K562 (cell line): ENCODE results near the gene ZNF689. TPM values are rescaled to one million over a fixed set of nuclear protein-coding genes. Genes with fewer than 3 reads are reported as not detected.

Experiments
- BRF1 ChIP-seq: IDR thresholded peaks from 3 replicates; pipeline ENCODE4 v1.6.1; 2011; ENCODE audit warnings: borderline replicate concordance, mild to moderate bottlenecking; ENCODE audit not compliant: insufficient read length; ENCODE audit errors: extremely low read depth
- DDX20 ChIP-seq: fragments of 450-650 bp; IDR thresholded peaks from 2 replicates; pipeline ENCODE4 v1.6.1; 2016; ENCODE audit warnings: missing genetic modification characterization, low read depth, mild to moderate bottlenecking, missing compliant biosample characterization, moderate library complexity
- KAT8 ChIP-seq: fragments of 450-650 bp; IDR thresholded peaks from 2 replicates; pipeline ENCODE4 v1.6.1; 2016; ENCODE audit warnings: low read depth, mild to moderate bottlenecking
- NEUROD1 ChIP-seq: fragments of 150-350 bp; IDR thresholded peaks from 2 replicates; pipeline ENCODE4 v1.6.1; 2014; ENCODE audit warnings: borderline replicate concordance, low read length, low read depth; ENCODE audit not compliant: partially characterized antibody
- NR2C1 ChIP-seq, 2 experiments: fragments of 450-650 bp; IDR thresholded peaks; 2 replicates each; pipeline ENCODE4 v1.6.1; 2017; ENCODE audit warnings: mild to moderate bottlenecking in 2 of 2, antibody characterized with exemption in 1 of 2, inconsistent platforms in 1 of 2, missing compliant biosample characterization in 1 of 2, missing genetic modification characterization in 1 of 2
- RBM25 ChIP-seq: fragments of 200-400 bp; formaldehyde crosslinking; IDR thresholded peaks from 2 replicates; pipeline ENCODE4 v1.6.1; 2018; ENCODE audit warnings: low read length, low read depth, moderate library complexity; ENCODE audit not compliant: severe bottlenecking
- SMC3 ChIP-seq: conservative IDR thresholded peaks from 2 replicates; pipeline ENCODE4 v1.6.1; 2011; ENCODE audit warnings: low read depth, low read length, improper control_type of control experiment; ENCODE audit not compliant: insufficient read depth
- YY1 ChIP-seq, 3 experiments: IDR thresholded peaks; 2 replicates each; pipeline ENCODE4 v1.6.1; 2011; ENCODE audit warnings: low read length in 2 of 3, mild to moderate bottlenecking in 2 of 3, moderate library complexity in 2 of 3, borderline replicate concordance in 1 of 3, control low read depth in 1 of 3, low read depth in 1 of 3; ENCODE audit not compliant: insufficient read depth in 3 of 3, insufficient replicate concordance in 2 of 3, control insufficient read depth in 1 of 3, insufficient read length in 1 of 3; ENCODE audit errors: extremely low read depth in 1 of 3
- ZNF23 ChIP-seq: fragments of 250-450 bp; sonication (Bioruptor Pico); IDR thresholded peaks from 2 replicates; pipeline ENCODE4 v1.4.0; 2020; ENCODE audit warnings: mild to moderate bottlenecking
- ZNF398 ChIP-seq: fragments of 250-450 bp; sonication (Bioruptor Pico); IDR thresholded peaks from 2 replicates; pipeline ENCODE4 v1.8.0; 2021; ENCODE audit warnings: moderate library complexity, mild to moderate bottlenecking, inconsistent platforms
- polyA plus RNA-seq, 8 experiments: library from polyadenylated mRNA; depleted of rRNA in 4 of 8; stranded (reverse) in 5 of 8; unstranded in 3 of 8; fragments of >200 nt; fragmentation: Nextera tagmentation in 2 of 8; fragmentation: Illumina TruSeq in 1 of 8; extraction: Ambion mirVana in 2 of 8; extraction: Trizol in 1 of 8; gene quantifications; 2 replicates each; pipeline versions ENCODE4 v1.2.1 to v1.2.3, GENCODE V29; 2011 to 2014; ENCODE audit warnings: inconsistent platforms in 1 of 8, missing spikeins in 1 of 8
- total RNA-seq, 7 experiments: library from RNA; depleted of rRNA in 6 of 7; stranded (reverse); fragments of >200 nt in 6 of 7; fragmentation: Illumina TruSeq in 2 of 7; extraction: Trizol in 2 of 7; gene quantifications; 2 replicates each; pipeline versions ENCODE4 v1.2.1 to v1.2.3, GENCODE V29; 2011 to 2021; ENCODE audit warnings: low replicate concordance in 1 of 7
- TF ChIP-seq, protein P1 (sequence below): fragments of 450-650 bp; conservative IDR thresholded peaks from 2 replicates; pipeline ENCODE4 v1.6.1; 2016; ENCODE audit warnings: missing genetic modification characterization, low read depth, mild to moderate bottlenecking, missing compliant biosample characterization, moderate library complexity
- TF ChIP-seq, protein P2 (sequence below): sonication (generic); formaldehyde crosslinking; IDR thresholded peaks from 2 replicates; pipeline ENCODE4 v1.9.0; 2022; ENCODE audit warnings: mild to moderate bottlenecking, missing genetic modification reagents
- TF ChIP-seq, protein P3 (sequence below): fragments of 450-650 bp; IDR thresholded peaks from 2 replicates; pipeline ENCODE4 v1.6.1; 2016; ENCODE audit warnings: borderline replicate concordance
- TF ChIP-seq, protein P4 (sequence below): sonication (generic); formaldehyde crosslinking; IDR thresholded peaks from 2 replicates; pipeline ENCODE4 v1.8.0; 2022; ENCODE audit warnings: mild to moderate bottlenecking, missing genetic modification reagents

ZNF689 gene
- total and polyA plus RNA-seq, 9 of the 15 experiments (the other 6 are each of a cell fraction or from before 2014, with no cell fraction given) = 5.4 to 15.4 (median 10.8) TPM

DNA sequence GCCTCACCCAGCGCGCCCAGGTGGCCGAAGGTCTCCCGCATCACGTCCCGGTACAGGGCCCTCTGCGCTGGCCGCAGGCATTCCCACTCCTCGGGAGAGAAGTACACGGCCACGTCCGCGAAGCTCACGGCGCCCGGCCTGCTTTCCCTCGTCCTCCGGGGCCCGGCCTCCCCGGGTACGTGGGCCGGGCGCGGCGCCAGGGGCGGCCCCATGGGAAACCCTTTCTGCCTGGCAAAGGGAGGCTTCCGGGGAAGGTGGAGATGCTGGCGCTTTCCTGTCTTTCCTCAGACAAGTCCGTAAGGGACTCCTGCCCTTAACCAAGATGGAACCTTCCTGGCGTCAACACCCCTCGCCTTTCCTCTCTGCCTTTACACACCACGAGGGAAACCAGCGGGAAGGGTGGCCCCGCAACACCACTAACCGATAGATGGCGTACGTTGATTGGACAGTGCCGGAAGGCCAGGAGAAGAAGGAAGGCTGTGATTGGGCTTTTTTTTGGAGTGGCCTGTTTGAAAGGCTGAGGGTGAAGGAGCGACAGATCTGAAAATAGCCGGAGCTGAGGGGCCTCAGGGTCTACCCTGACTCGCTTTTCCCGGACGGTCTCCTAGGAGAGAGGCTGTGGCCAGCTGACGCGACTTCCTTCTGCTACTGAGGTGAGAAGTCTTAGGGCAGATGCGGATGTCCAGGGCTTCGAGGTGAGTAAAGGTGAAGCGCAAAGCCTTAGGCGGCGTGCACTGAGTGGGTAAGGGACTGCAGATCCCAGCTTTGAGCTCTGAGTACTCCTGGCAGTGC, 24.6 kb downstream of the ZNF689 start, which contains the start of gene ZNF785 (continued):
- TF ChIP-seq NR2C1 (IDR thresholded peaks at IDR 0.05) (peak; percentile 90), NR2C1 (tag; IDR thresholded peaks at IDR 0.05) (peak; percentile 94), ZNF398 (no peak), ZNF23 (CRISPR knock-in tag) (no peak), DDX20 (tag) (no peak), RBM25 (peak; percentile 90), BRF1 (no peak), YY1 (IDR thresholded peaks at IDR 0.05; ENCODE audit: borderline replicate concordance in 1 of 3, control insufficient read depth in 1 of 3, extremely low read depth in 1 of 3, insufficient read depth in 3 of 3, insufficient read length in 1 of 3, insufficient replicate concordance in 2 of 3, low read depth in 1 of 3, low read length in 2 of 3) (peak; percentile 96 to 100 (median 98)), KAT8 (no peak), SMC3 (no peak), NEUROD1 (peak; percentile 93)
- TF ChIP-seq, protein P1, sequence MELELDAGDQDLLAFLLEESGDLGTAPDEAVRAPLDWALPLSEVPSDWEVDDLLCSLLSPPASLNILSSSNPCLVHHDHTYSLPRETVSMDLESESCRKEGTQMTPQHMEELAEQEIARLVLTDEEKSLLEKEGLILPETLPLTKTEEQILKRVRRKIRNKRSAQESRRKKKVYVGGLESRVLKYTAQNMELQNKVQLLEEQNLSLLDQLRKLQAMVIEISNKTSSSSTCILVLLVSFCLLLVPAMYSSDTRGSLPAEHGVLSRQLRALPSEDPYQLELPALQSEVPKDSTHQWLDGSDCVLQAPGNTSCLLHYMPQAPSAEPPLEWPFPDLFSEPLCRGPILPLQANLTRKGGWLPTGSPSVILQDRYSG (tag) = peak; percentile 73; the same call in 1 of the 2 replicates
- TF ChIP-seq, protein P2, sequence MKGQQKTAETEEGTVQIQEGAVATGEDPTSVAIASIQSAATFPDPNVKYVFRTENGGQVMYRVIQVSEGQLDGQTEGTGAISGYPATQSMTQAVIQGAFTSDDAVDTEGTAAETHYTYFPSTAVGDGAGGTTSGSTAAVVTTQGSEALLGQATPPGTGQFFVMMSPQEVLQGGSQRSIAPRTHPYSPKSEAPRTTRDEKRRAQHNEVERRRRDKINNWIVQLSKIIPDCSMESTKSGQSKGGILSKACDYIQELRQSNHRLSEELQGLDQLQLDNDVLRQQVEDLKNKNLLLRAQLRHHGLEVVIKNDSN (CRISPR knock-in tag) = peak; percentile 66; the same call in 1 of the 2 replicates
- TF ChIP-seq, protein P3, sequence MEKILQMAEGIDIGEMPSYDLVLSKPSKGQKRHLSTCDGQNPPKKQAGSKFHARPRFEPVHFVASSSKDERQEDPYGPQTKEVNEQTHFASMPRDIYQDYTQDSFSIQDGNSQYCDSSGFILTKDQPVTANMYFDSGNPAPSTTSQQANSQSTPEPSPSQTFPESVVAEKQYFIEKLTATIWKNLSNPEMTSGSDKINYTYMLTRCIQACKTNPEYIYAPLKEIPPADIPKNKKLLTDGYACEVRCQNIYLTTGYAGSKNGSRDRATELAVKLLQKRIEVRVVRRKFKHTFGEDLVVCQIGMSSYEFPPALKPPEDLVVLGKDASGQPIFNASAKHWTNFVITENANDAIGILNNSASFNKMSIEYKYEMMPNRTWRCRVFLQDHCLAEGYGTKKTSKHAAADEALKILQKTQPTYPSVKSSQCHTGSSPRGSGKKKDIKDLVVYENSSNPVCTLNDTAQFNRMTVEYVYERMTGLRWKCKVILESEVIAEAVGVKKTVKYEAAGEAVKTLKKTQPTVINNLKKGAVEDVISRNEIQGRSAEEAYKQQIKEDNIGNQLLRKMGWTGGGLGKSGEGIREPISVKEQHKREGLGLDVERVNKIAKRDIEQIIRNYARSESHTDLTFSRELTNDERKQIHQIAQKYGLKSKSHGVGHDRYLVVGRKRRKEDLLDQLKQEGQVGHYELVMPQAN = peak; percentile 81
- TF ChIP-seq, protein P4, sequence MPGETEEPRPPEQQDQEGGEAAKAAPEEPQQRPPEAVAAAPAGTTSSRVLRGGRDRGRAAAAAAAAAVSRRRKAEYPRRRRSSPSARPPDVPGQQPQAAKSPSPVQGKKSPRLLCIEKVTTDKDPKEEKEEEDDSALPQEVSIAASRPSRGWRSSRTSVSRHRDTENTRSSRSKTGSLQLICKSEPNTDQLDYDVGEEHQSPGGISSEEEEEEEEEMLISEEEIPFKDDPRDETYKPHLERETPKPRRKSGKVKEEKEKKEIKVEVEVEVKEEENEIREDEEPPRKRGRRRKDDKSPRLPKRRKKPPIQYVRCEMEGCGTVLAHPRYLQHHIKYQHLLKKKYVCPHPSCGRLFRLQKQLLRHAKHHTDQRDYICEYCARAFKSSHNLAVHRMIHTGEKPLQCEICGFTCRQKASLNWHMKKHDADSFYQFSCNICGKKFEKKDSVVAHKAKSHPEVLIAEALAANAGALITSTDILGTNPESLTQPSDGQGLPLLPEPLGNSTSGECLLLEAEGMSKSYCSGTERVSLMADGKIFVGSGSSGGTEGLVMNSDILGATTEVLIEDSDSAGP = no peak
